ENCODE results near the gene IRF9. TPM values are rescaled to one million over a fixed set of nuclear protein-coding genes. Genes with fewer than 3 reads are reported as not detected.

IRF9 gene
- total and polyA plus RNA-seq, 2 of the 13 experiments (the other 11 are each of a cell fraction or from before 2014, with no cell fraction given), result 14.9 to 49.7 TPM

GRCh38 chr14:24114532-24115421 lies 46.3 kb upstream of the IRF9 start, which contains the start of the genes DCAF11 and NRL (continued):
- no peak for TF ChIP-seq DBP (CRISPR knock-in tag; IDR thresholded peaks at IDR 0.05; ENCODE audit: not compliant biosample characterization)
- TF ChIP-seq MAF1 (CRISPR knock-in tag; IDR thresholded peaks at IDR 0.05; ENCODE audit: borderline replicate concordance), result peak; percentile 96
- TF ChIP-seq ZNF709 (CRISPR knock-in tag; IDR thresholded peaks at IDR 0.05), result peak; percentile 88
- TF ChIP-seq ZNF275 (CRISPR knock-in tag; IDR thresholded peaks at IDR 0.05; ENCODE audit: borderline replicate concordance), result peak; percentile 95
- peak; percentile 41; the same call in 1 of the 2 replicates for TF ChIP-seq ZNF556 (CRISPR knock-in tag; IDR thresholded peaks at IDR 0.05; ENCODE audit: borderline replicate concordance)
- 0 out of 2 replicates have a peak, but pooled peaks have one; percentile 13 for TF ChIP-seq ZNF20 (CRISPR knock-in tag; IDR thresholded peaks at IDR 0.05)
- TF ChIP-seq ATF1 (CRISPR knock-in tag; IDR thresholded peaks at IDR 0.05), result no peak
- no peak for TF ChIP-seq NONO (IDR thresholded peaks at IDR 0.05)
- TF ChIP-seq NONO (CRISPR knock-in tag; conservative IDR thresholded peaks at IDR 0.05), result no peak
- TF ChIP-seq GRHL1 (CRISPR knock-in tag; conservative IDR thresholded peaks at IDR 0.05), result no peak
- peak; percentile 99 for TF ChIP-seq ZGPAT (CRISPR knock-in tag; IDR thresholded peaks at IDR 0.05)
- peak; percentile 94 for TF ChIP-seq ARNTL (CRISPR knock-in tag; IDR thresholded peaks at IDR 0.05)
- no peak for TF ChIP-seq ZNF564 (CRISPR knock-in tag; IDR thresholded peaks at IDR 0.05)
- TF ChIP-seq SIX1 (CRISPR knock-in tag; IDR thresholded peaks at IDR 0.05; ENCODE audit: borderline replicate concordance), result peak; percentile 94
- TF ChIP-seq TBP (CRISPR knock-in tag; IDR thresholded peaks at IDR 0.05), result no peak
- TF ChIP-seq ZNF816 (CRISPR knock-in tag; IDR thresholded peaks at IDR 0.05; ENCODE audit: borderline replicate concordance), result no peak
- peak; percentile 87; the same call in 1 of the 2 replicates for TF ChIP-seq ZMYM4 (CRISPR knock-in tag; IDR thresholded peaks at IDR 0.05)
- no peak; the same call in 1 of the 2 replicates for TF ChIP-seq KMT2A (CRISPR knock-in tag; IDR thresholded peaks at IDR 0.05)
- no peak for TF ChIP-seq ZXDC (CRISPR knock-in tag; IDR thresholded peaks at IDR 0.05)
- peak; percentile 93 for TF ChIP-seq ARHGAP35 (CRISPR knock-in tag; IDR thresholded peaks at IDR 0.05; ENCODE audit: borderline replicate concordance)

Data from HepG2 (cell line).